Adipose tissue (tissue), 3 donors: ENCODE measurements around the gene ARL5C. TPM values are rescaled to one million over a fixed set of nuclear protein-coding genes. Genes with fewer than 3 reads are reported as not detected.
A peak's percentile ranks its signal among the peaks of the same experiment; 100 is the strongest.
"Not testable (repeated sequence)": the region's sequence is repeated elsewhere in the genome, so short reads cannot be mapped to it uniquely, and the experiment has no call there.

Experiments used
- H3K27ac ChIP-seq: one replicate; pipeline ENCODE4 v1.5.1; 2013; ENCODE audit warnings: low read depth, low read length
- WGBS, 3 donors: extraction: QIAGEN DNeasy Blood & Tissue Kit; methylation state at CpG; one replicate each; pipeline ENCODE4 v1.1.7; 2013; 5-methylcytosine and 5-hydroxymethylcytosine counted together
- polyA plus RNA-seq, 3 donors: library from polyadenylated mRNA; stranded (reverse); fragments of 200-250 nt; gene quantifications; one replicate each; pipeline ENCODE4 v1.2.3, GENCODE V29; 2013
- donor health status: healthy with polysubstance abuse.
- donor health status: Bipolar disorder and iron deficiency.
- donor health status: healthy.

The ARL5C gene
- polyA plus RNA-seq, 3 donors, result 0.07 TPM; not detected in 2

DNA sequence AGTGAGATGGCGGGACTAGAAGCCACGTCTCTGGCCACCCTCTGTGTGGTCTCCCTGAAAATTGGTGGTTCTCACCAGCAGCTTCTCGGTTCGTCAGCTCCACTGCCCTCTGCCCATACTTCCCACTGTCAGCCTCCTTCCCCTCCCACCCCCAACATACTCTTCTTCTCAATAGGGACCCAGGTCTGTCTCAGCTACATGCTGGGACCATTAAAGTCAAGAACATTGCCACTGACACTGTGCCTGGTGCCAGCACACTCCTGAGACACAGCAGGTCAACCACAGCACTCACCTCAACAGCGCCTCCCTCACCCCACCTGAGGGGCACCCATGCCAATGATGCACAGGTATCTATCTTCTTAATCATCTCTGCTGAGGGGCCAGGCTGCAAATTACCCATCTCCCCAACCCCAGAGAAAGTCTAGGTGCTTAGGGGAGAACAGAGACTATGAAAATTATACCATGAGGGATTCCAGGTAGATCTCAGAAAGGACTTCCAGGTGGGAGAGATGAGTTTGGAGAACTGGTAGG, 15.8 kb downstream of the ARL5C start:
- H3K27ac ChIP-seq, result no peak overlapping the region
- 73 to 81% (median 74%) methylated on average over 5 of the region's 5 CpGs for WGBS, 3 donors

GRCh38 chr17:39147221-39148185, 18.5 kb downstream of the ARL5C start:
- 55 to 69% (median 67%) methylated on average over 13 of the region's 13 CpGs for WGBS, 3 donors
- no peak overlapping the region for H3K27ac ChIP-seq

DNA sequence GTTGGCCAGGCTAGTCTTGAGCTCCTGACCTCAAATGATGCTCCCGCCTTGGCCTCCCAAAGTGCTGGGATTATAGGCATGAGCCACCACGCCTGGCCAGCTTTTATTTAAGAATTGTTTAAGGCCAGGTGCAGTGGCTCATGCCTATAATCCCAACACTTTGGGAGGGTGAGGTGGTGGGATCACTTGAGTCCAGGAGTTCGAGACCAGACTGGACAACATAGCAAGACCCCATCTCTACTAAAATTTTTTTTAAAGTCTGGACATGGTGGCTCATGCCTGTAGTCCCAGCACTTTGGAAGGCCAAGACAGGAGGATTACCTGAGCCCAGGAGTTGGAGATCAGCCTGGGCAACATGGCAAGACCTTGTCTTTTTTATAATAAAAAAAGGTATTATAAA, 19.7 kb downstream of the ARL5C start:
- whole genome bisulfite sequencing, 3 donors, result 92 to 97% (median 93%) methylated on average over 3 of the region's 3 CpGs
- H3K27ac ChIP-seq, result no peak overlapping the region

- 77 to 89% (median 88%) methylated on average over 3 of the region's 3 CpGs for WGBS, 3 donors
- H3K27ac ChIP-seq, result peak overlapping the region; percentile 34
Measured at GRCh38 chr17:39145143-39145542, 20.8 kb downstream of the ARL5C start.

GRCh38 chr17:39144416-39144840, 21.5 kb downstream of the ARL5C start:
- H3K27ac ChIP-seq, result no peak overlapping the region
- WGBS, 3 donors, result 18 to 27% (median 22%) methylated on average over 9 of the region's 9 CpGs

DNA sequence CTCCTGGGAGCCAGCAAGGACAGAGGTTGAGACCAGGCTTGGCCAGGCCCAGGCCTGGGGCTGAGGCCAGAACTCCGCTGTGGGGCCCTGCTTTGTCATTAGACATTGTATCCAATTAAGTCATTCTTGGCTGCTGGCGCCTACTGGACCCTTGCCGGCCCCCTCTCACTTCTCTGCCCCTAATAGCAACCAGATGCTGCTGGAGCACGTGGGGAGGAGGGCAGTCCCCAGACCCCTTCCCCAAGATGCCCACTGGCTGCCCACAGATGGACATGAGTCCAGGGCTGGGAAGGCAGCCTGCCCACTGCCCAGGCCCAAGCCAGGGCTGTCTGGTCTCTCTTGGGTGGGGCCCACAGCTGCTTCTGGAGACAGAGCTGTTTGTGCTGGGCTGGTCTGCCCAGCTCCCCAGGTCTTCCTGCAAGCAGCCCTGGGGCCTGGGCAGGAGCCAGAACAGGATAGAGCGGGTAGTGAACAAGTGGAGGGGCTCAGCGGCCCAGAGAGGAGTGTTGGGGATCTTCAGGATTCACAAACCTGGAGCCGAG, 22.3 kb downstream of the ARL5C start:
- H3K27ac ChIP-seq, result no peak overlapping the region
- WGBS, 3 donors, result 59 to 81% (median 71%) methylated on average over 7 of the region's 7 CpGs

- H3K27ac ChIP-seq, result no peak overlapping the region
- 85 to 89% (median 89%) methylated on average over 11 of the region's 11 CpGs for WGBS, 3 donors
Measured at GRCh38 chr17:39141915-39142664, 23.9 kb downstream of the ARL5C start.

DNA sequence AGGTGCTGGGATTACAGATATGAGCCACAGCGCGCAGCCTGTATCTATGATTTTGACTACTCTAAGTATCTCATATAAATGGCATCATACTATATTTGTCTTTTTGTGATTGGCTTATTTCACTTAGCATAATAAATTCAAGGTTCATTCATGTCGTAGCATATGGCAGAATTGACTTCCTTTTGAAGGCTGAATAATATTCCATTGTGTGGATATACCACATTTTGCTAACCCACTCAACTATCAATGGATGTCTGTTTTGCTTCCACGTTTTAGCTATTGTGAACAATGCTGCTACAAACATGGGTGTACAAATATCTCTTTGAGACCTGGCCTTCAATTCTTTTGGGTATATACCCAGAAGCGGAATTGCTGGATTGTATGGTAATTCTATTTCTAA, 24.7 kb downstream of the ARL5C start:
- WGBS, 3 donors, result 95 to 97% (median 97%) methylated on average over 5 of the region's 5 CpGs
- H3K27ac ChIP-seq, result no peak overlapping the region

DNA sequence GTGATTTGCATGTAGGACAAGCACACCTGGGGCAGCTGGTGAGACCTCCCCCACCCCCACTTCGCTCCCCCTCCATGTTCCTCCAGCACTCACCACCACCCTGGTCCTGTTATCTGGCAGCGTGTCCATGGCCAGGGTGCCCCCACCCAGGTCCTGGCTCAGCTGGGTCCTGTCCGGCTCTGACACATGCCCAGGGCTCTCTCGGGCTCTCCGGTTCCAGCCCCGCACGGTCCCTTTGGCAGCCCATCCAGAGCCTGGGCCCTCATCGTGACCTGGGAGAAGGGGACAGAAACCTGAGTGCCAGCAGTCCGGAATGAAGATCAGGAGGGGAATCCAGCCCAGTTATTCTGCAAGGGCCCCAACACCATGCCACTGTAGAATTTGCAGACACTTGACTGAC, 26.4 kb downstream of the ARL5C start:
- H3K27ac ChIP-seq, result no peak overlapping the region
- 90 to 96% (median 94%) methylated on average over 9 of the region's 9 CpGs for WGBS, 3 donors

- WGBS, 3 donors, result 77 to 84% (median 78%) methylated on average over 2 of the region's 2 CpGs
- H3K27ac ChIP-seq, result no peak overlapping the region
Measured at GRCh38 chr17:39139161-39139511, 26.8 kb downstream of the ARL5C start.

- WGBS, 3 donors, result 83 to 91% (median 90%) methylated on average over 13 of the region's 13 CpGs
- H3K27ac ChIP-seq, result no peak overlapping the region
Measured at GRCh38 chr17:39138431-39139160, 27.4 kb downstream of the ARL5C start.

DNA sequence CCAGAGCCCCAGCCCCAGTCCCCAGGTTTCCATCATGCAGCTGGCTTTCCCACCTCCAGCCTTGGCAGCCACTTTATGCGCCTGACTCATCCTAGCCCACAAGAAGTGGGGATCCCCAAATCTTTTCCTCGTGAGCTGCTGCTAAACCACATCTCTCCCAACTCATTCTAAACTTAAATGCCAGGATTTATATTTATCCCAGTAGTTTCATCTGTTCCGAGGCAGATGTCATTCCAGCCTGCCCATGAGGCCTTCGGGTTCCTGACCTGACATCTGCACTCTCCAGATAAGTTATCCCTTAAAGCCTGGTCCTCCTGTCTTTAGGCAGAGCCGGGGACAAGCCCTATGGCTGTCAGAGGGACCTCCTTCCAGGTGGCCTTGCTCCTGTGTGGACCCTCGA, 31.1 kb downstream of the ARL5C start:
- no peak overlapping the region for H3K27ac ChIP-seq
- 71 to 86% (median 74%) methylated on average over 6 of the region's 6 CpGs for WGBS, 3 donors

DNA sequence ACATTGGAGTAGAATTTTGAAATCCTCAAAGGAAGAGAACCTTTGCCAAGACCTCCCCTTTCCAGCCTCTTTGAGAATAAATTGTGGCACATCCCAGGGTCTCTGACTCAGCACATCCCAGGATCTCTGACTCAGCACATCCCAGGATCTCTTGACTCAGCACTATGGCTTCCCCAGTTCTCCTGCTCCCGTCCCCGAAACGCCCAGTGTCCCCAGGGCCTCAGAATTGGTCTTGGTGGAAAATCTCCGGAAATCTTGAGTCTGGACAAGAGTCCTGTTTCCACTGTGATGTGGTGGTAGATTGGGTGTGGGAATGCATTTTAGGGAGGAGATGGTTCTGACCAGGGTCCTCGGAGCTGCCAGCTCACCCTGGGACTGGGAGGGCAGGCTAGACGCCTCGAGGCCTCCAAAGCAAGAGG, 33.8 kb downstream of the ARL5C start:
- WGBS, 3 donors, result 61 to 72% (median 64%) methylated on average over 7 of the region's 7 CpGs
- H3K27ac ChIP-seq, result no peak overlapping the region

DNA sequence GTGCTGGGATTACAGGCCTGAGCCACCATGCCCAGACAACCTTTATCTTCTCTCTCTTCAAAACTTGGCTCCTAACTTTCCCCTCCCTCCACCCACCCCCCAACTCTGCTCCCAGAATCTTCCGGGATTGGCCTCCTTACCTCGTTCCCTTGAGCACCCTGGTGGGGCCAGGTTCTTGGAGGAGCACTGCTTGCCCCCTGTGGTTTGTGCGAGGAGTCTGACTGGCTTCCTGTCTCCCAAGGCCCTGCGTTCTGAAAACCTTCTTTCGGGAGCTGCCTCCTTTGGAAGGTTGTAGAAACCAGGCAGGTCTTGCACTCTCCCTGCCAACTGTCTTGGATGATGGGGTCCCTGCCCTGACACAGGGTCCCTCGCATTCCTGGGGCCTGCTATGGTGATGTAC, 34.3 kb downstream of the ARL5C start:
- 57 to 76% (median 66%) methylated on average over 6 of the region's 6 CpGs for WGBS, 3 donors
- H3K27ac ChIP-seq, result no peak overlapping the region

DNA sequence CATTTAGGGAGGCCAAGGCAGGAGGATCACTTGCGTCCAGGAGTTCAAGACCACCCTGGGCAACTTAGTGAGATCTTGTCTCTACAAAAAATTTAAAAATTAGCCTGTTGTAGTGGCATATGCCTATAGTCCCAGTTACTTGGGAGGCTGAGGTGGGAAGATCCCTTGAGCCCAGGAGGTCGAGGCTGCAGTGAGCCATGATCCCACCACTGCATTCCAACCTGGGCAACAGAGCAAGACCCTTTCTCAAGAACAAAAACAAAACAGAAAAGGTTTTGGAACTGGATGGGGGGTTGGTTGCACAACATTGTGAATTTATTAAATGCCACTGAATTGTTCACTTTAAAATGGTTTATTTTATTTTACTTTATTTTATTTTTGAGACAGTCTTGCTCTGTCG, 35.8 kb downstream of the ARL5C start:
- H3K27ac ChIP-seq, result no peak overlapping the region
- WGBS, 3 donors, result 88 to 94% (median 91%) methylated on average over 3 of the region's 3 CpGs

GRCh38 chr17:39129544-39129943, 36.4 kb downstream of the ARL5C start:
- H3K27ac ChIP-seq, result not testable (repeated sequence)
- WGBS, 3 donors, result 81 to 94% (median 86%) methylated on average over 6 of the region's 6 CpGs

DNA sequence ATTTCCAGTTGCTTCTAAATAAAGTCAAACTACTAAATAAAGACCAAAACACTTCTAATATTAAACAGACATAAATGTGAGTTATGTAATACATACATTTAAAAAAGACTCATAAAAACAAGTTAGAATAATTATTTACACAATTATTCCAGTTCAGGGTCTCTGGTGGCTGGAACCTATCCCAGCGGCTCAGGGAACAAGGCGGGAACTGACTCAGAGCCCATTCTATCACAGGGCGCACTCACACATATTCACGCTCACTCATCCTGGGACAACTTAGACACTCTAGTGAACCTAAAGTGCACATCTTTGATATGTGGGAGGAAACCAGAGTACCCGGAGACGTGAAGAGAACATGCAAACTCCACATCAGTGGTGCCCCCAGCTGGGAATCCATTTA, 39.5 kb downstream of the ARL5C start:
- 71 to 79% (median 73%) methylated on average over 6 of the region's 6 CpGs for WGBS, 3 donors
- no peak overlapping the region for H3K27ac ChIP-seq

DNA sequence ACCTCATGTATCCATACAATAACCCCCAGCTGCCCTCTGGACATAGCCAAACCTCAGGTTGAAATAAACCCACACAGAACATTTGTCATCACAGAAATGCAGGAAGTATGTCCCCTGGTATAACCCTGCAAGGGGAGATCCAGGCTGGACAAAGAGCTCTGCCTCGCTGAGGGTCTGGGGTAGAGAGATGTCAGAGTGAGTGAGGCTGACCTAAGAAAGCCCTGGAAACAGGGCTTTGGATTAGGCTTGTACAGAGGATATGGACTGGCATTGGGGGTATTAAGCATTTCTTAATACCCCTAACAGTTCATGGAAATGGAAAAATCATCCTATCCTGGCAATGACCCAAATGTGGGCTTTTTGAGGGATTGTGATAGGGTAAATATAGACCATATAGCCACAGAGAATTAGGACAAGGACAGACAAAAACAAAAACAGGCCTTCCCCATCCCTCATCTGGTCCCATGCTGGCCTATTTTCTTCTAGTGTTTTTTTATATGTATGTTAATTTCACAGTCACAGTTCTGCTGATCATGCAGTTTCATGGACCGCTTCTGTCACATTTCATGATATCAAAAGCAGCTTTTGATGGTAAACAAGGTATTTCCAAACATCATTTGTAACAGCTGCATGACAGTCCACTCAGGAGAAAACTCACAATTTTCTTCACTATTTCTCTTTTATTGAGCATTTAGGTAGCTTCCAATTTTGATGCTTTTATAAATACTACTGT, 40.7 kb downstream of the ARL5C start:
- WGBS, 3 donors, result 88 to 96% (median 93%) methylated on average over 2 of the region's 2 CpGs
- H3K27ac ChIP-seq, result no peak overlapping the region
